ENCODE results near the gene CCDC92B. TPM values are rescaled to one million over a fixed set of nuclear protein-coding genes. Genes with fewer than 3 reads are reported as not detected.
A peak's percentile ranks its signal among the peaks of the same experiment; 100 is the strongest.

CCDC92B gene
- total RNA-seq, 1 donor from 2014 or later = 1.3 TPM

GRCh38 chr17:2780931-2781454, 31.5 kb upstream of the CCDC92B start:
- TF ChIP-seq CTCF (conservative IDR thresholded peaks at IDR 0.05) = no peak
- H3K27ac Mint-ChIP-seq = no peak overlapping the region
- H3K9me3 Mint-ChIP-seq = no peaks in the 10 kb centered on the region
- no peak overlapping the region for H3K4me3 Mint-ChIP-seq
- H3K36me3 Mint-ChIP-seq = no peaks in the 10 kb centered on the region
- peaks cover 9% of the 10 kb centered on the region for H3K4me1 Mint-ChIP-seq (ENCODE audit: unreplicated experiment)
- peaks cover 26% of the 10 kb centered on the region for H3K27me3 Mint-ChIP-seq
- DNase-seq (ENCODE audit: extremely low spot score, unreplicated experiment) = no peak

GRCh38 chr17:2780256-2780655, 30.8 kb upstream of the CCDC92B start:
- no peak for DNase-seq (ENCODE audit: extremely low spot score, unreplicated experiment)
- Mint-ChIP-seq H3K4me3 (no peak overlapping the region), H3K4me1 (ENCODE audit: unreplicated experiment) (peaks cover 5% of the 10 kb centered on the region), H3K9me3 (no peaks in the 10 kb centered on the region), H3K27ac (no peak overlapping the region), H3K36me3 (no peaks in the 10 kb centered on the region), H3K27me3 (peaks cover 33% of the 10 kb centered on the region)
- TF ChIP-seq CTCF (conservative IDR thresholded peaks at IDR 0.05) = no peak

GRCh38 chr17:2779545-2779944, 30.1 kb upstream of the CCDC92B start:
- Mint-ChIP-seq H3K9me3 (no peaks in the 10 kb centered on the region), H3K27ac (no peak overlapping the region), H3K36me3 (no peaks in the 10 kb centered on the region)

GRCh38 chr17:2778489-2778888, 29.0 kb upstream of the CCDC92B start:
- Mint-ChIP-seq H3K4me3 (peak overlapping the region; percentile 31), H3K27ac (no peak overlapping the region), H3K36me3 (no peaks in the 10 kb centered on the region), H3K4me1 (ENCODE audit: unreplicated experiment) (peaks cover 3% of the 10 kb centered on the region), H3K27me3 (peaks cover 46% of the 10 kb centered on the region), H3K9me3 (no peaks in the 10 kb centered on the region)
- TF ChIP-seq CTCF (conservative IDR thresholded peaks at IDR 0.05) = no peak
- no peak for DNase-seq (ENCODE audit: extremely low spot score, unreplicated experiment)

More at GRCh38 chr17:2779545-2779944, 30.1 kb upstream of the CCDC92B start:
- DNase-seq (ENCODE audit: extremely low spot score, unreplicated experiment) = no peak
- TF ChIP-seq CTCF (conservative IDR thresholded peaks at IDR 0.05) = no peak
- H3K4me1 Mint-ChIP-seq (ENCODE audit: unreplicated experiment) = peaks cover 3% of the 10 kb centered on the region
- H3K27me3 Mint-ChIP-seq = peaks cover 39% of the 10 kb centered on the region
- H3K4me3 Mint-ChIP-seq = no peak overlapping the region

GRCh38 chr17:2777242-2777867, 27.9 kb upstream of the CCDC92B start:
- H3K36me3 Mint-ChIP-seq = no peaks in the 10 kb centered on the region
- no peak overlapping the region for H3K27ac Mint-ChIP-seq
- peak overlapping the region; percentile 86 for H3K4me3 Mint-ChIP-seq
- H3K27me3 Mint-ChIP-seq = peaks cover 55% of the 10 kb centered on the region
- TF ChIP-seq CTCF (conservative IDR thresholded peaks at IDR 0.05) = no peak
- no peaks in the 10 kb centered on the region for H3K9me3 Mint-ChIP-seq
- no peak for DNase-seq (ENCODE audit: extremely low spot score, unreplicated experiment)
- peaks cover 3% of the 10 kb centered on the region for H3K4me1 Mint-ChIP-seq (ENCODE audit: unreplicated experiment)

All from type B pancreatic cell (in vitro differentiated cells).